H1 (cell line): ENCODE measurements around the gene CSF3. TPM values are rescaled to one million over a fixed set of nuclear protein-coding genes. Genes with fewer than 3 reads are reported as not detected.
"Not testable (repeated sequence)": the region's sequence is repeated elsewhere in the genome, so short reads cannot be mapped to it uniquely, and the experiment has no call there.

Experiments used
- CTCF ChIA-PET: fragments of 300-600 bp; sonication (Branson Sonifier 250); formaldehyde crosslinking; loops from one replicate; lab custom pipeline; 2021; ENCODE audit not compliant: partially characterized antibody; lab: Charles Lee
- POLR2A ChIA-PET: fragments of 300-600 bp; sonication (Branson Sonifier 250); formaldehyde crosslinking; loops from one replicate; lab custom pipeline; 2021; ENCODE audit warnings: inconsistent platforms; ENCODE audit not compliant: partially characterized antibody; lab: Charles Lee
- DNase-seq, 2 experiments: peaks; one replicate each; pipeline versions ENCODE4 v3.0.0 to v3.0.0-alpha.2; 2010 to 2022; ENCODE audit warnings: low spot score in 2 of 2, low read depth in 1 of 2, mixed read lengths in 1 of 2
- FAIRE-seq: peaks from 2 replicates; lab custom pipeline; 2011; peaks lifted over from hg19 to GRCh38; lab: Jason Lieb, UNC
- H2AFZ ChIP-seq: 2 replicates; pipeline ENCODE4 v1.8.1; 2012; ENCODE audit warnings: low read length, inconsistent platforms
- H2AK5ac ChIP-seq: 2 replicates; pipeline ENCODE4 v1.6.1; 2013; ENCODE audit warnings: low read depth, low read length
- H2BK120ac ChIP-seq: replicated peaks from 2 replicates; pipeline ENCODE3; 2013; ENCODE audit warnings: low read depth, low read length, inconsistent platforms
- H2BK12ac ChIP-seq: 2 replicates; pipeline ENCODE4 v1.6.1; 2013; ENCODE audit warnings: low read depth, low read length
- H2BK15ac ChIP-seq: 2 replicates; pipeline ENCODE4 v1.6.1; 2013; ENCODE audit warnings: low read length
- H2BK20ac ChIP-seq: 2 replicates; pipeline ENCODE4 v1.6.1; 2013; ENCODE audit warnings: low read length
- H2BK5ac ChIP-seq: 2 replicates; pipeline ENCODE4 v1.6.1; 2013; ENCODE audit warnings: low read depth, low read length
- H3K14ac ChIP-seq: 2 replicates; pipeline ENCODE4 v1.6.1; 2013; ENCODE audit warnings: inconsistent platforms; ENCODE audit not compliant: insufficient read length
- H3K18ac ChIP-seq: 2 replicates; pipeline ENCODE4 v1.6.1; 2013; ENCODE audit warnings: low read length; ENCODE audit errors: extremely low read depth
- H3K23ac ChIP-seq: 2 replicates; pipeline ENCODE4 v1.6.1; 2013; ENCODE audit warnings: inconsistent platforms; ENCODE audit not compliant: insufficient read length
- H3K23me2 ChIP-seq: 2 replicates; pipeline ENCODE4 v1.6.1; 2013; ENCODE audit warnings: low read depth, low read length
- H3K27ac ChIP-seq: 2 replicates; pipeline ENCODE4 v1.6.1; 2011; ENCODE audit warnings: low read depth, low read length, inconsistent platforms
- H3K27me3 ChIP-seq, 4 experiments: replicated peaks in 1 of 4; 1 replicate in 1 of 4; 2 replicates in 3 of 4; pipeline versions ENCODE4 v1.6.1 to v1.8.1; 2011 to 2013; ENCODE audit warnings: low read length in 3 of 4, mild to moderate bottlenecking in 3 of 4, inconsistent platforms in 2 of 4, mixed read lengths in 2 of 4, moderate library complexity in 1 of 4; ENCODE audit not compliant: control insufficient read depth in 3 of 4, insufficient read depth in 3 of 4; ENCODE audit errors: extremely low read depth in 1 of 4
- H3K36me3 ChIP-seq, 4 experiments: 2 replicates each; pipeline versions ENCODE4 v1.6.1 to v1.8.1; 2011 to 2013; ENCODE audit warnings: mild to moderate bottlenecking in 4 of 4, low read length in 3 of 4, moderate library complexity in 2 of 4, control low read depth in 1 of 4, inconsistent platforms in 1 of 4; ENCODE audit not compliant: insufficient read depth in 4 of 4, control insufficient read depth in 2 of 4
- H3K4ac ChIP-seq: replicated peaks from 2 replicates; pipeline ENCODE3; 2013; ENCODE audit warnings: low read length, low read depth, mixed read lengths, inconsistent platforms; ENCODE audit not compliant: insufficient read length
- H3K4me1 ChIP-seq, 4 experiments: replicated peaks in 1 of 4; 1 replicate in 1 of 4; 2 replicates in 3 of 4; pipeline versions ENCODE4 v1.6.1 to v1.8.1; 2011 to 2013; ENCODE audit warnings: low read length in 3 of 4, inconsistent platforms in 2 of 4, mixed read lengths in 1 of 4; ENCODE audit not compliant: insufficient read depth in 4 of 4, control insufficient read depth in 3 of 4
- H3K4me2 ChIP-seq, 2 experiments: 2 replicates each; pipeline versions ENCODE4 v1.6.1 to v1.8.1; 2011 to 2013; ENCODE audit warnings: low read depth in 2 of 2, low read length in 2 of 2, control low read depth in 1 of 2, inconsistent platforms in 1 of 2, mild to moderate bottlenecking in 1 of 2; ENCODE audit not compliant: insufficient read depth in 1 of 2
- H3K4me3 ChIP-seq, 4 experiments: fragments of 200-600, 300-600 bp in 1 of 4; sonication (generic), shearing (Covaris generic), sonication (Bioruptor Twin) in 1 of 4; 2 replicates each; pipeline versions ENCODE4 v1.5.1 to v1.8.1; 2011 to 2016; ENCODE audit warnings: low read length in 4 of 4, low read depth in 3 of 4, control low read depth in 2 of 4, inconsistent platforms in 2 of 4, mild to moderate bottlenecking in 2 of 4, mixed read lengths in 1 of 4, moderate library complexity in 1 of 4; ENCODE audit not compliant: insufficient read depth in 2 of 4; ENCODE audit errors: extremely low read depth in 1 of 4
- H3K56ac ChIP-seq: replicated peaks from 2 replicates; pipeline ENCODE3; 2013; ENCODE audit warnings: low read depth, mild to moderate bottlenecking, mixed read lengths, low read length, inconsistent platforms; ENCODE audit not compliant: insufficient read length
- H3K79me1 ChIP-seq: 2 replicates; pipeline ENCODE4 v1.6.1; 2013; ENCODE audit warnings: low read depth, low read length, control low read depth
- H3K79me2 ChIP-seq, 2 experiments: 2 replicates each; pipeline versions ENCODE4 v1.6.1 to v1.8.1; 2012 to 2013; ENCODE audit warnings: low read length in 2 of 2, mild to moderate bottlenecking in 2 of 2, inconsistent platforms in 1 of 2; ENCODE audit not compliant: insufficient read depth in 2 of 2, control insufficient read depth in 1 of 2
- H3K9ac ChIP-seq, 4 experiments: replicated peaks in 1 of 4; 1 replicate in 1 of 4; 2 replicates in 3 of 4; pipeline versions ENCODE4 v1.6.1 to v1.8.1; 2011 to 2013; ENCODE audit warnings: low read depth in 3 of 4, low read length in 3 of 4, control low read depth in 2 of 4, mild to moderate bottlenecking in 2 of 4, moderate library complexity in 2 of 4, inconsistent platforms in 1 of 4; ENCODE audit errors: extremely low read depth in 1 of 4
- H3K9me3 ChIP-seq, 2 experiments: 2 replicates each; pipeline versions ENCODE4 v1.6.1 to v1.8.1; 2012 to 2013; ENCODE audit warnings: mild to moderate bottlenecking in 2 of 2, moderate library complexity in 2 of 2, control low read depth in 1 of 2, inconsistent platforms in 1 of 2, low read depth in 1 of 2, low read length in 1 of 2, mixed read lengths in 1 of 2; ENCODE audit not compliant: insufficient read depth in 2 of 2
- H4K20me1 ChIP-seq, 2 experiments: replicated peaks in 1 of 2; 2 replicates each; pipeline versions ENCODE3 to v1.8.1; 2011 to 2013; ENCODE audit warnings: inconsistent platforms in 2 of 2, low read length in 2 of 2, mild to moderate bottlenecking in 1 of 2; ENCODE audit not compliant: insufficient read depth in 2 of 2, control insufficient read depth in 1 of 2
- H4K5ac ChIP-seq: 2 replicates; pipeline ENCODE4 v1.6.1; 2013; ENCODE audit warnings: low read length, low read depth, mixed read lengths, inconsistent platforms; ENCODE audit not compliant: insufficient read length
- H4K8ac ChIP-seq: 2 replicates; pipeline ENCODE4 v1.8.0; 2013; ENCODE audit warnings: mild to moderate bottlenecking, moderate library complexity, low read length, inconsistent platforms; ENCODE audit not compliant: insufficient read depth; ENCODE audit errors: extremely low read depth
- H4K91ac ChIP-seq: replicated peaks from 2 replicates; pipeline ENCODE3; 2013; ENCODE audit warnings: low read length, mixed read lengths, inconsistent platforms; ENCODE audit not compliant: insufficient read length
- WGBS, 2 experiments: shearing (Covaris generic) in 1 of 2; methylation state at CpG; one replicate each; pipeline versions ENCODE4 v1.1.6 to v1.1.7; 2013 to 2015; ENCODE audit warnings: low lambda C conversion rate in 2 of 2, mixed read lengths in 2 of 2, inconsistent platforms in 1 of 2, low coverage in 1 of 2, missing lambda C conversion rate in 1 of 2; ENCODE audit not compliant: insufficient replicate concordance in 2 of 2, insufficient coverage in 1 of 2, insufficient read length in 1 of 2; ENCODE audit errors: extremely low coverage in 1 of 2, missing lambda C conversion rate in 1 of 2; 5-methylcytosine and 5-hydroxymethylcytosine counted together
- polyA plus RNA-seq, 7 experiments: library from polyadenylated mRNA; depleted of rRNA in 3 of 7; stranded (reverse) in 5 of 7; unstranded in 2 of 7; fragments of >200 nt in 5 of 7; fragments of 200-250 nt in 2 of 7; gene quantifications; 1 replicate in 5 of 7; 2 replicates in 1 of 7; 4 replicates in 1 of 7; pipeline versions ENCODE4 v1.2.1 to v1.2.3, GENCODE V29; 2011 to 2013; ENCODE audit warnings: missing spikeins in 2 of 7, mixed read lengths in 2 of 7
- total RNA-seq: library from RNA; stranded (reverse); fragmentation: NEBNext Ultra II Directional; extraction: Animal tissue kit (Norgen Biotek cat#: 25700); gene quantifications from 2 replicates; pipeline ENCODE4 v1.2.1, GENCODE V29; 2021

Gene CSF3
- total and polyA plus RNA-seq, 2 of the 8 experiments (the other 6 are each of a cell fraction or from before 2014, with no cell fraction given): 0.03 TPM; not detected in 1

DNA sequence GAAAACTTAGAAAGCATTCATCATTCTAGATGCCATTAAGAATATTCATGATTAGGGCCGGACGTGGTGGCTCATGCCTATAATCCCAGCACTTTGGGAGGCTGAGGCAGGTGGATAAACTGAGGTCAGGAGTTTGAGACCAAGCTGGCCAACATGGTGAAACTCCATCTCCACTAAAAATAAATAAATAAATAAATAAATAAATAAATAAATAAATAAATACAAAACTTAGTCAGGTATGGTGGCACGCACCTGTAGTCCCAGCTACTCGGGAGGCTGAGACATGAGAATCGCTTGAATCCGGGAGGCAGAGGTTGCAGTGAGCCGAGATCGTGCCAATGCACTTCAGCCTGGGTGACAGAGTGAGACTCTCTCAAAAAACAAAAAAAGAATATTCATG is 13.9 kb upstream of the CSF3 start:
- not testable (repeated sequence) for H2BK5ac ChIP-seq, H3K4ac ChIP-seq, FAIRE-seq, H4K5ac ChIP-seq, H3K9me3 ChIP-seq, H2AFZ ChIP-seq, H2BK20ac ChIP-seq, H2BK15ac ChIP-seq, H3K4me2 ChIP-seq, H3K18ac ChIP-seq, H3K27ac ChIP-seq, H3K79me1 ChIP-seq, H3K23ac ChIP-seq, H3K4me3 ChIP-seq, H3K56ac ChIP-seq, H2BK12ac ChIP-seq, H3K27me3 ChIP-seq, H3K4me1 ChIP-seq, H4K20me1 ChIP-seq, DNase-seq, H3K79me2 ChIP-seq, H4K8ac ChIP-seq, H2BK120ac ChIP-seq, H3K9ac ChIP-seq, H3K23me2 ChIP-seq, H3K14ac ChIP-seq, H2AK5ac ChIP-seq, H4K91ac ChIP-seq
- CTCF ChIA-PET: interaction anchor here (1.0 to 1.4 kb wide), 2 partner anchors 14 to 16 kb away, joined by 3 to 5 read pairs; partner anchors contain the start of gene CSF3
- WGBS, 2 experiments: 95% methylated on average over 8 of the region's 8 CpGs; no CpG with 5 or more reads in 1 of the 2 experiments
- H3K36me3 ChIP-seq: peaks cover 0 to 14% (median 7%) of the 10 kb centered on the region in 4 experiments; a peak in 7 of 8 replicates
- POLR2A ChIA-PET: interaction anchor here (0.7 to 3.0 kb wide), 7 partner anchors 9 to 474 kb away, joined by 3 to 13 read pairs (median 3); no protein-coding TSS in a partner anchor
